Heart right ventricle (tissue), 16 donors: Measurements from ENCODE around the gene PIP5K1C. TPM values are rescaled to one million over a fixed set of nuclear protein-coding genes. Genes with fewer than 3 reads are reported as not detected.

Experiments used
- ATAC-seq, 8 donors: fragments of 200-7000 bp; cut with Tn5 transposase; one replicate each; pipeline ENCODE4 v1.9.1; 2020; ENCODE audit warnings: mild to moderate bottlenecking in 8 of 8, moderate library complexity in 8 of 8, moderate number of reproducible peaks in 1 of 8
- DNase-seq, 2 donors: peaks; one replicate each; pipeline ENCODE4 v3.0.0-alpha.2; 2020
- H3K27ac ChIP-seq, 10 donors: fragments of 200-600 bp; sonication (generic) in 2 of 10; one replicate each; pipeline versions ENCODE4 v1.5.0 to v1.8.0; 2020 to 2022; ENCODE audit warnings: mild to moderate bottlenecking in 3 of 10
- H3K27me3 ChIP-seq, 7 donors: fragments of 200-600 bp; one replicate each; pipeline ENCODE4 v1.8.0; 2021 to 2022; ENCODE audit warnings: mild to moderate bottlenecking in 2 of 7
- H3K36me3 ChIP-seq, 9 donors: fragments of 200-600 bp; sonication (generic) in 1 of 9; one replicate each; pipeline versions ENCODE4 v1.5.0 to v1.8.0; 2020 to 2022; ENCODE audit warnings: mild to moderate bottlenecking in 2 of 9
- H3K4me1 ChIP-seq, 9 donors: fragments of 200-600 bp; sonication (generic) in 1 of 9; one replicate each; pipeline versions ENCODE4 v1.5.0 to v1.8.0; 2020 to 2022; ENCODE audit warnings: mild to moderate bottlenecking in 4 of 9
- H3K4me3 ChIP-seq, 10 donors: fragments of 200-600 bp; sonication (generic) in 2 of 10; one replicate each; pipeline versions ENCODE4 v1.5.0 to v1.8.0; 2020 to 2022; ENCODE audit warnings: mild to moderate bottlenecking in 7 of 10, moderate library complexity in 2 of 10
- H3K9me3 ChIP-seq, 11 donors: fragments of 200-600 bp in 10 of 11; sonication (generic) in 2 of 11; one replicate each; pipeline versions ENCODE4 v1.5.0 to v1.8.0; 2013 to 2022; ENCODE audit warnings: mild to moderate bottlenecking in 2 of 11, control low read depth in 1 of 11, moderate library complexity in 1 of 11
- WGBS, 2 donors: extraction: QIAGEN DNeasy Blood & Tissue Kit; methylation state at CpG; one replicate each; pipeline ENCODE4 v1.1.7; 2013; ENCODE audit warnings: inconsistent platforms in 1 of 2; 5-methylcytosine and 5-hydroxymethylcytosine counted together
- intact Hi-C, 10 donors: fragments of 100-400 bp; cut with DNase I; formaldehyde crosslinking; loops; one replicate each; pipeline versions ENCODE4 v1.11.1 to v1.14.2; 2022
- polyA plus RNA-seq, 2 donors: library from polyadenylated mRNA; stranded (reverse); fragments of 200-250 nt; gene quantifications; one replicate each; pipeline ENCODE4 v1.2.3, GENCODE V29; 2013
- total RNA-seq, 10 donors: library from RNA; stranded (reverse); fragmentation: NEBNext Ultra II Directional in 3 of 10; extraction: Animal tissue kit (Norgen Biotek cat#: 25700) in 3 of 10; gene quantifications; one replicate each; pipeline versions ENCODE4 v1.2.1 to v1.2.4, GENCODE V29; 2021 to 2023
- TF ChIP-seq, protein P1 (sequence below), 9 donors: fragments of 200-600 bp; sonication (generic) in 2 of 9; IDR thresholded peaks; one replicate each; pipeline versions ENCODE4 v1.5.0 to v1.8.0; 2021 to 2022; ENCODE audit warnings: antibody characterized with exemption in 9 of 9, mild to moderate bottlenecking in 5 of 9, moderate library complexity in 1 of 9
- donor health status: Arrhythmogenic right ventricular cardiomyopathy.
- donor health status: ischemic (EF 13 %, LVEDD 7.1; RV severe dilation, severe dysfunction).
- donor health status: healthy with polysubstance abuse.
- donor health status: DM: no; HTN: yes; CAD: no.
- donor health status: DM: no; HTN: no; CAD: no.
- donor health status: ischemic (EF 25% LVEDD 6.9; RV normal size, moderate dysfunction).
- donor health status: ischemic (EF 25% LVEDD 5.7; RV mildly dilated, moderate dysfunction).
- donor health status: healthy.
- donor health status: DM: yes; HTN: yes; CAD: no.
- donor health status: Ischemic cardiomyopathy.
- donor health status: ischemic (EF 35%, LVEDD 5.7; RV mildly dilated, moderate dysfunction).
- donor health status: nonischemic (EF 11% LVEDD 7.7; RV severe dilation, severe dysfunction).
- donor health status: DM: yes; HTN: yes; CAD: no.
- donor health status: PGD.
- donor health status: ischemic (EF 29% LVEDD 5.4; RV normal size, mild dysfunction).
- donor health status: nonischemic (EF 23%, LVEDD 6.1; RV moderate dilation, normal function).

PIP5K1C gene
- total and polyA plus RNA-seq, 12 donors = 18.3 to 46.6 (median 34.9) TPM

GRCh38 chr19:3671680-3672574, 28.3 kb downstream of the PIP5K1C start:
- intact Hi-C loops = loop anchor here in 1 of 10 donors (1.0 to 2.0 kb wide), 2 partner anchors 11 to 27 kb away; no protein-coding TSS in a partner anchor

DNA sequence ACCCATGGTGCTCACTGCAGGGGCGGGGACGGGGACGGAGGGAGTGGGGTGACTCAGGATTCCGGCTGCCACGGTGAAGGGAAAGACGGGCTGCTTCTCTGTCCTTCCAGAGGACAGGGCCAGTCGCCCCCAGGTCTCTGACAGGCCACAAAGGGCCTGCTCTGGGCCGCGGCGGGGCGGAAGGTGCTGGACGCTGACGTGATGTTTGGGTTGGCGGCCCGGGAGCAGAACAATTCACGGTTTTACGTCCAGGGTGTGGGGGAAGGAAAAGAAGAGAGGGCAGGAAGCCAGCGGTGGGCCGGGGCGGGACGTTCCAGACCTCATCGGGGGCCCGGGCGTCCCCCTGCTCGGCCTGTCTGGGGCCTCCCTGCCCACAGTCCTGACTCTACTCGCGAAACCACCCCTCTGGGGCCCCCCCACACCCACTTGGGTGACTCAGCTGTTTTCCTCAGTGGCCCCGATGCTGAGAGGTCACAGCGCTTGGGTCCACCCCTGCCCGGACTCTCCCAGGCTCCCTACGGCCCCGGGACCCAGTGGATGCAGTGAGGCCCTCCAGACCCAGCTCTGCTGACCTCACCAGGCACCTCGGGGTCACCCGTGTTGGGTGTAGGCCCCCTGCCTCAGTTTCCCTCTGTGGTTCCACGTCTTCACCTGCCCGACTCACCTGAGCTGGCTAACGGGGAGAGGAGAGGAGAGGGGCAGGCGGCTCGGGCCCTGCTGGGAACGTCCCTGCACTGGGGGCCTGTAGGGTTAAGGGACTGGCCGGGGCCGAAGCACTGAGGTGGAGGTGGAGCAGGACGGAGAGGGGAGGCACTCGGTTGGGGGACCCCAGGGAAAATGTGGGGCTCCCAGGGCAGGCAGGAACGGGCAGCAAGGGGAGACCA, 29.2 kb downstream of the PIP5K1C start:
- DNase-seq (peak; percentile 84 to 93), ATAC-seq (peak; percentile 65 to 88 (median 81))
- TF ChIP-seq, protein P1, sequence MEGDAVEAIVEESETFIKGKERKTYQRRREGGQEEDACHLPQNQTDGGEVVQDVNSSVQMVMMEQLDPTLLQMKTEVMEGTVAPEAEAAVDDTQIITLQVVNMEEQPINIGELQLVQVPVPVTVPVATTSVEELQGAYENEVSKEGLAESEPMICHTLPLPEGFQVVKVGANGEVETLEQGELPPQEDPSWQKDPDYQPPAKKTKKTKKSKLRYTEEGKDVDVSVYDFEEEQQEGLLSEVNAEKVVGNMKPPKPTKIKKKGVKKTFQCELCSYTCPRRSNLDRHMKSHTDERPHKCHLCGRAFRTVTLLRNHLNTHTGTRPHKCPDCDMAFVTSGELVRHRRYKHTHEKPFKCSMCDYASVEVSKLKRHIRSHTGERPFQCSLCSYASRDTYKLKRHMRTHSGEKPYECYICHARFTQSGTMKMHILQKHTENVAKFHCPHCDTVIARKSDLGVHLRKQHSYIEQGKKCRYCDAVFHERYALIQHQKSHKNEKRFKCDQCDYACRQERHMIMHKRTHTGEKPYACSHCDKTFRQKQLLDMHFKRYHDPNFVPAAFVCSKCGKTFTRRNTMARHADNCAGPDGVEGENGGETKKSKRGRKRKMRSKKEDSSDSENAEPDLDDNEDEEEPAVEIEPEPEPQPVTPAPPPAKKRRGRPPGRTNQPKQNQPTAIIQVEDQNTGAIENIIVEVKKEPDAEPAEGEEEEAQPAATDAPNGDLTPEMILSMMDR (IDR thresholded peaks at IDR 0.05) = no peak
- 31 to 41% methylated on average over 45 of the region's 45 CpGs for WGBS, 2 donors
- intact Hi-C loops = loop anchor here in 1 of 10 donors (1.0 to 2.0 kb wide), 2 partner anchors 12 to 28 kb away; no protein-coding TSS in a partner anchor
- Histone ChIP-seq H3K4me1 (peaks cover 24 to 75% (median 55%) of the 10 kb centered on the region in 9 donors), H3K4me3 (peak overlapping the region in 9 of 10 donors; percentile 28 to 52 (median 38)), H3K27ac (peak overlapping the region; percentile 90 to 100 (median 99)), H3K27me3 (peaks cover 0 to 10% (median 0%) of the 10 kb centered on the region in 7 donors), H3K9me3 (peaks cover 0 to 7% (median 0%) of the 10 kb centered on the region in 11 donors), H3K36me3 (peaks cover 0 to 18% (median 0%) of the 10 kb centered on the region in 9 donors)

More at GRCh38 chr19:3671680-3672574, 28.3 kb downstream of the PIP5K1C start:
- H3K36me3 ChIP-seq = peaks cover 0 to 10% (median 0%) of the 10 kb centered on the region in 9 donors
- peaks cover 0 to 10% (median 0%) of the 10 kb centered on the region in 7 donors for H3K27me3 ChIP-seq
- H3K4me3 ChIP-seq = peak overlapping the region in 9 of 10 donors; percentile 6 to 52 (median 38)
- ATAC-seq (peak in 7 of 8 donors; percentile 6 to 41 (median 24)), DNase-seq (no peak)
- peaks cover 26 to 71% (median 52%) of the 10 kb centered on the region in 9 donors for H3K4me1 ChIP-seq
- H3K27ac ChIP-seq = peak overlapping the region; percentile 90 to 100 (median 99)
- TF ChIP-seq, protein P1 (IDR thresholded peaks at IDR 0.05) = peak in 5 of 9 donors; percentile 25 to 49 (median 33)
- 44 to 48% methylated on average over 40 of the region's 40 CpGs for WGBS, 2 donors
- H3K9me3 ChIP-seq = peaks cover 0 to 7% (median 0%) of the 10 kb centered on the region in 11 donors

DNA sequence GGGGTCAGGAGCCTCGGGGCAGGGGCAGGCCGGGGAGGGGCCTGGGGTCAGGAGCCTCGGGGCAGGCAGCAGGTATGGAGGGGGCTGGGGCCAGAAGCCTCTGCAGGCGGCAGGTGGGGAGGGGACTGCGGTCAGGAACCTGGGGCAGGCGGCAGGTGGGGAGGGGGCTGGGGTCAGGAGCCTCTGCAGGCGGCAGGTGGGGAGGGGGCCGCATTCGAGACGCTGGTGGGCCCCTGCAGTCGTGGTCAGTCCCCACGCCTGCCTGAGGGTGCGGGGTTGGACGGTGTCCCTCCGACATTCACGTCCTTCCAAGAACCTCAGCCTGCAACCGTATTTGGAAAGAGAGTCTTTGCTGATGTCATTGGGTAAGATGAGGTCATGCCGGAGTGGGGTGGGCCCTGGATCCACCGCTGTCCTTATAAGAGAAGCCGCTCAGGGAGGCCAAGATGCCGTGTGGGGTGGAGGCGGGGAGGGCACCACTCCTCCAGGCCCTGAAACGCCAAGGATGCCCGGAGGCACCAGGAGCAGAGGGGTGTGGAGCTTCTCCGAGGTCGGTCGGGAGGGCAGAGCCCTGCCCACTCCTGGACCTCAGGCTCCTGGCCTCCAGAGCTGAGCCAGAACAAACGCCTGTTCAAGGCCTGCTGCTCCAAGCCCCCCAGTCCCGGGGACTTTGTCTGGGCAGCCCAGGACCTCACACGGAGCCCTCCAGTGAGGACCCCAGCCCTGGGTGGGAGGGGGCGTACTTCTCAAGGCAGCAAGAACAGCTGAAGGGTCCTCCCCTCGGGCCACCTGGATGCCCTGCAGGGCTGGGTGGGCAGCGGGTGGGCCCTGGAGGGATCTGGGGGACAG, 30.1 kb downstream of the PIP5K1C start:
- 30 to 41% methylated on average over 33 of the region's 33 CpGs for WGBS, 2 donors
- H3K4me3 ChIP-seq = peak overlapping the region in 9 of 10 donors; percentile 28 to 52 (median 38)
- peaks cover 0 to 23% (median 0%) of the 10 kb centered on the region in 9 donors for H3K36me3 ChIP-seq
- TF ChIP-seq, protein P1 (IDR thresholded peaks at IDR 0.05) = no peak
- H3K27me3 ChIP-seq = peaks cover 0 to 10% (median 0%) of the 10 kb centered on the region in 7 donors
- H3K27ac ChIP-seq = peak overlapping the region; percentile 90 to 100 (median 99)
- H3K4me1 ChIP-seq = peaks cover 24 to 79% (median 60%) of the 10 kb centered on the region in 9 donors
- DNase-seq (peak; percentile 77 to 89), ATAC-seq (peak; percentile 73 to 84 (median 78))
- peaks cover 0 to 7% (median 0%) of the 10 kb centered on the region in 11 donors for H3K9me3 ChIP-seq
- intact Hi-C loops = loop anchor here in 7 of 10 donors (2.0 to 10.0 kb wide), 4 partner anchors 29 to 535 kb away; partner anchors contain the start of gene PIP5K1C (in 3 of the 7)
